PC-3 (cell line): ENCODE data around the gene SKA3. TPM values are rescaled to one million over a fixed set of nuclear protein-coding genes. Genes with fewer than 3 reads are reported as not detected.
"Not testable (repeated sequence)": the region's sequence is repeated elsewhere in the genome, so short reads cannot be mapped to it uniquely, and the experiment has no call there.

Source experiments
- ATAC-seq: fragments of 200-7000 bp; cut with Tn5 transposase; 2 replicates; pipeline ENCODE4 v1.9.1; 2020; ENCODE audit warnings: mild to moderate bottlenecking, moderate library complexity
- BruUV-seq: library from RNA; stranded (reverse); fragments of 400-500 nt; replicated peaks from 2 replicates; lab custom pipeline; 2021; lab: Mats Ljungman, UMichigan
- CTCF ChIA-PET: fragments of 300-600 bp; sonication (Branson Sonifier 250); formaldehyde crosslinking; loops from one replicate; lab custom pipeline; 2022; ENCODE audit warnings: antibody characterized with exemption; lab: Charles Lee
- POLR2A ChIA-PET: fragments of 300-600 bp; sonication (Branson Sonifier 250); formaldehyde crosslinking; loops from one replicate; lab custom pipeline; 2022; ENCODE audit warnings: antibody characterized with exemption; ENCODE audit not compliant: unreplicated experiment; lab: Charles Lee
- DNase-seq: peaks from one replicate; pipeline ENCODE4 v3.0.0-alpha.2; 2015
- H2AFZ ChIP-seq: fragments of 300-600 bp; sonication (generic); 2 replicates; pipeline ENCODE4 v1.6.0; 2016; ENCODE audit warnings: antibody characterized with exemption, low read length
- H3F3A ChIP-seq: fragments of 300-600 bp; sonication (generic); one replicate; pipeline ENCODE4 v1.6.0; 2017; ENCODE audit warnings: antibody characterized with exemption, low read length, control low read depth, mild to moderate bottlenecking; ENCODE audit not compliant: unreplicated experiment
- H3K27ac ChIP-seq: fragments of 300-600 bp; sonication (generic); 2 replicates; pipeline ENCODE4 v1.5.1; 2016; ENCODE audit warnings: mild to moderate bottlenecking, low read length
- H3K27me3 ChIP-seq: fragments of 300-600 bp; sonication (generic); 2 replicates; pipeline ENCODE4 v1.6.1; 2016; ENCODE audit warnings: low read length, mixed read lengths
- H3K36me3 ChIP-seq: fragments of 300-600 bp; sonication (generic); 2 replicates; pipeline ENCODE4 v1.6.1; 2016; ENCODE audit warnings: low read depth, mixed run types, low read length, mixed read lengths
- H3K4me1 ChIP-seq: fragments of 300-600 bp; sonication (generic); 2 replicates; pipeline ENCODE4 v1.5.1; 2016; ENCODE audit warnings: low read length; ENCODE audit not compliant: insufficient read depth
- H3K4me2 ChIP-seq: fragments of 300-600 bp; sonication (generic); 2 replicates; pipeline ENCODE4 v1.6.0; 2016; ENCODE audit warnings: low read length
- H3K4me3 ChIP-seq: fragments of 300-600 bp; sonication (generic); 2 replicates; pipeline ENCODE4 v1.5.1; 2016; ENCODE audit warnings: mild to moderate bottlenecking, low read length, mixed read lengths
- H3K79me2 ChIP-seq: fragments of 300-600 bp; sonication (generic); 2 replicates; pipeline ENCODE4 v1.6.1; 2017; ENCODE audit warnings: low read length, mixed read lengths
- H3K9ac ChIP-seq: fragments of 300-600 bp; sonication (generic); 2 replicates; pipeline ENCODE4 v1.6.0; 2016; ENCODE audit warnings: mild to moderate bottlenecking, low read length
- H3K9me2 ChIP-seq: fragments of 300-600 bp; sonication (generic); replicated peaks from 2 replicates; pipeline ENCODE4 v1.6.1; 2016; ENCODE audit warnings: mixed run types, low read length, mixed read lengths
- H3K9me3 ChIP-seq: fragments of 300-600 bp; sonication (generic); 2 replicates; pipeline ENCODE4 v1.6.1; 2016; ENCODE audit warnings: low read length, mixed read lengths
- H4K20me1 ChIP-seq: fragments of 300-600 bp; sonication (generic); 2 replicates; pipeline ENCODE4 v1.6.1; 2016; ENCODE audit warnings: low read length, mixed read lengths
- CTCF ChIP-seq: fragments of 300-600 bp; sonication (generic); conservative IDR thresholded peaks from 2 replicates; pipeline ENCODE4 v1.5.1; 2017; ENCODE audit warnings: antibody characterized with exemption, low read depth, mild to moderate bottlenecking, low read length
- EZH2 ChIP-seq: fragments of 300-600 bp; sonication (generic); IDR thresholded peaks from one replicate; pipeline ENCODE4 v1.6.1; 2017; ENCODE audit warnings: antibody characterized with exemption, mild to moderate bottlenecking, low read length; ENCODE audit not compliant: unreplicated experiment
- EZH2phosphoT487 ChIP-seq: fragments of 300-600 bp; sonication (generic); IDR thresholded peaks from 2 replicates; pipeline ENCODE4 v1.6.1; 2018; ENCODE audit warnings: mild to moderate bottlenecking, antibody characterized with exemption, low read length, borderline replicate concordance
- intact Hi-C: fragments of 100-400 bp; cut with micrococcal nuclease; formaldehyde crosslinking; loops from 2 replicates; pipeline ENCODE4 v1.9.0; 2023
- total RNA-seq: library from RNA; depleted of rRNA; stranded (reverse); fragments of >200 nt; gene quantifications from 2 replicates; pipeline ENCODE4 v1.2.3, GENCODE V29; 2014

SKA3 gene
- total RNA-seq, 1 experiment from 2014 or later = 32.4 TPM

- Histone ChIP-seq H3K27me3 (no peaks in the 10 kb centered on the region), H3K27ac (no peak overlapping the region), H3K79me2 (no peaks in the 10 kb centered on the region), H3K4me2 (no peak overlapping the region), H3K9ac (no peak overlapping the region), H3K9me3 (no peaks in the 10 kb centered on the region), H4K20me1 (no peaks in the 10 kb centered on the region), H3F3A (no peaks in the 10 kb centered on the region), H3K4me3 (no peak overlapping the region), H3K9me2 (no peaks in the 10 kb centered on the region), H3K4me1 (no peaks in the 10 kb centered on the region), H2AFZ (no peak overlapping the region), H3K36me3 (no peaks in the 10 kb centered on the region)
- ATAC-seq (peak; percentile 72), DNase-seq (peak; percentile 11)
- TF ChIP-seq CTCF (no peak), EZH2phosphoT487 (no peak), EZH2 (no peak)
- POLR2A ChIA-PET = no interaction called here
- intact Hi-C loops = no loop called here
- CTCF ChIA-PET = no interaction called here
- no TSS peak for BruUV-seq
These were observed 42.1 kb upstream of the SKA3 start for GRCh38 chr13:21218351-21219035.

- Histone ChIP-seq H3K9ac (no peak overlapping the region), H4K20me1 (no peaks in the 10 kb centered on the region), H3K36me3 (no peaks in the 10 kb centered on the region), H3K4me3 (no peak overlapping the region), H3K27ac (no peak overlapping the region), H3K27me3 (no peaks in the 10 kb centered on the region), H3K9me2 (no peaks in the 10 kb centered on the region), H3K79me2 (no peaks in the 10 kb centered on the region), H3K9me3 (no peaks in the 10 kb centered on the region), H3K4me2 (no peak overlapping the region), H3K4me1 (no peaks in the 10 kb centered on the region), H2AFZ (no peak overlapping the region), H3F3A (no peaks in the 10 kb centered on the region)
- intact Hi-C loops = no loop called here
- ChIA-PET POLR2A (no interaction called here), CTCF (no interaction called here)
- ATAC-seq (no peak), DNase-seq (no peak)
- BruUV-seq = no TSS peak
- TF ChIP-seq EZH2 (no peak), CTCF (no peak), EZH2phosphoT487 (no peak)
These were observed 40.0 kb upstream of the SKA3 start for GRCh38 chr13:21216332-21216731.

- H3K27ac ChIP-seq, H3K4me3 ChIP-seq, intact Hi-C loops, H3K9me2 ChIP-seq, H3K79me2 ChIP-seq, CTCF ChIA-PET, H3K36me3 ChIP-seq, H4K20me1 ChIP-seq, H3K4me1 ChIP-seq, H3K9me3 ChIP-seq, POLR2A ChIA-PET, DNase-seq, H3F3A ChIP-seq, H3K9ac ChIP-seq, H2AFZ ChIP-seq, H3K27me3 ChIP-seq, BruUV-seq, H3K4me2 ChIP-seq, ATAC-seq: not testable (repeated sequence)
These were observed 39.1 kb upstream of the SKA3 start for GRCh38 chr13:21215419-21215818.
